Measurements from ENCODE around the gene TPST1.

TPST1 gene

DNA sequence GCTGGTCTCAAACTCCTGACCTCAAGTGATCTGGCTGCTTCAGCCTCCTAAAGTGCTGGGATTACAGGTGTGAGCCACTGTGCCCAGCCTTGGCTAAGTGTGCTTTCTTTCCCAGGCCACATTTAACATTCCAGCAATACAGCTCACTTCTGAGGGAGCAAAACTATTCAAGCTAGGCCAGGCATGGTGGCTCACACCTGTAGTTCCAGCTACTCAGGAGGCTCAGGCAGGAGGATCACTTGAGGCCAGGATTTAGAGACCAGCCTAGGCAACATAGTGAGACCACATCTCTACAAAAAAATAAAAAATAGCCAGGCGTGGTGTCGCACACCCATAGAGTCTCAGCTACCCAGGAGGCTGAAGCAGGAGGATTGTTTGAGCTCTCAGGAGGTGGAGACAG lies 23.3 kb upstream of the TPST1 start:
- TF ChIP-seq CTCF (IDR thresholded peaks at IDR 0.05; ENCODE audit: insufficient read depth, missing control alignments), result no peak
- no peak for DNase-seq (ENCODE audit: insufficient read length, low spot score)
- FAIRE-seq, result no peak

DNA sequence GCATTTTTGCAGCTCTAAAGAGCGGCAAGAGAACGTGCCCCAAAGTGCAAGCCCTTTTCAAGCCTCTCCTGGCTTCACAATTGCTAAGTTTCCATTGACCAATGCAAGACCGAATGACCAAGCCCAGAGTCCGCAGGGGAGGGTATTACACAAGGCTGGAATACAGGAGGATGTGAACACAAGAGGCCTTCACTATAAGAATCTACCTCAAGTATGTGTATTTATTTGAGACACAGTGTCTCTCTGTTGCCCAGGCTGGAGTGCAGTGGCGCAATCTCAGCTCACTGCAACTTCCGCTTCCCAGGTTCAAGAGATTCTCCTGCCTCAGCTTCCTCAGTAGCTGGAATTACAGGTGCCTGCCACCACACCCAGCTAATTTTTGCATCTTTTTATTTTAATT lies 22.2 kb upstream of the TPST1 start:
- FAIRE-seq, result no peak
- DNase-seq (ENCODE audit: insufficient read length, low spot score), result no peak
- TF ChIP-seq CTCF (IDR thresholded peaks at IDR 0.05; ENCODE audit: insufficient read depth, missing control alignments), result no peak

GRCh38 chr7:66183700-66184099 lies 21.4 kb upstream of the TPST1 start:
- DNase-seq (ENCODE audit: insufficient read length, low spot score) (no peak), FAIRE-seq (no peak)
- no peak for TF ChIP-seq CTCF (IDR thresholded peaks at IDR 0.05; ENCODE audit: insufficient read depth, missing control alignments)

DNA sequence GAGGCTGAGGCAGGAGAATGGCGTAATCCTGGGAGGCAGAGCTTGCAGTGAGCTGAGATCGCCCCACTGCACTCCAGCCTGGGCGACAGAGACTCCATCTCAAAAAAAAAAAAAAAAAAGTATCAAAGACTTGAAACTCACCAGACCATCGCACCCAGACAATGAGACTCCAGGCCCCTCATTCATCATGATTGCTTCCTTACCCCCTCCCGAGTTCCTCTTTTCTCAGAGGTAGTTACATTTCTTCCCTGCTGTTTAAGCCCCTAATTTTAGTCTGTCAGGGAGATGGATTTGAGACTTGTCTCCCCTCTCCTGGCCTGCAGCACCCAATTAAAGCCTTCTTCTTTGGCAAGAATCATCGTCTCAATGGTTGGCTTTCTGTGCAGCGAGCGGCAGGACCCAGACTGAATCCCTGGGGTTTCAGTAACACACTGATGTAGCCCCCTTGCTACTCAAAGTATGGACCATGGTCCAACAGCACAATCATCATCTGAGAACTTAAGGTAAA lies 19.4 kb upstream of the TPST1 start:
- FAIRE-seq (no peak), DNase-seq (ENCODE audit: insufficient read length, low spot score) (no peak)
- no peak for TF ChIP-seq CTCF (IDR thresholded peaks at IDR 0.05; ENCODE audit: insufficient read depth, missing control alignments)

- FAIRE-seq (no peak), DNase-seq (ENCODE audit: insufficient read length, low spot score) (no peak)
- TF ChIP-seq CTCF (IDR thresholded peaks at IDR 0.05; ENCODE audit: insufficient read depth, missing control alignments), result no peak
Measured at GRCh38 chr7:66186991-66187390, 18.1 kb upstream of the TPST1 start.

DNA sequence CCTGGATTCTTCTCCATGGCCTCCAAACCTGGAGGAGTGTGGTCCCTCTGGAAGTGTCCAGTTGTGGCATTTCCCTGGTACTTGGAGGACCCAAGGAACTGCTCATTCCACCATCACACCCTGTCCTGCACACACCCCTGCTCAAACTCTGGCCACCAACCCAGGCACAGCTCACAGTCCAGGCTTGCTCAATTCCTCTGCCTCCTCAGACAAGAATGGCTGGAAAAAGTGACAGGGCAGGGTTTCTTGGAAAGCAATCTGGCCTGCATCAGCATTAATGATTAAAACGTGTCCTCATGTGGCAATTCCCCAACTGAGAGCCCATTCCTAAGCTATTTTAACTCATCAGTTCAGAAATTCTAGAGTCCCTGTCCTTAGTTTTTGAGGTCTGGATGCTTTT lies 17.2 kb upstream of the TPST1 start:
- FAIRE-seq (no peak), DNase-seq (ENCODE audit: insufficient read length, low spot score) (no peak)
- no peak for TF ChIP-seq CTCF (IDR thresholded peaks at IDR 0.05; ENCODE audit: insufficient read depth, missing control alignments)

GRCh38 chr7:66188645-66189044 lies 16.5 kb upstream of the TPST1 start:
- no peak for TF ChIP-seq CTCF (IDR thresholded peaks at IDR 0.05; ENCODE audit: insufficient read depth, missing control alignments)
- FAIRE-seq (no peak), DNase-seq (ENCODE audit: insufficient read length, low spot score) (no peak)
